22Rv1 (cell line): ENCODE data around the gene PALD1.

ENCODE experiments used
- CTCF ChIP-seq: fragments of 450-650 bp; IDR thresholded peaks from 2 replicates; pipeline ENCODE4 v1.5.1; 2017; ENCODE audit warnings: mild to moderate bottlenecking
- ZFX ChIP-seq: fragments of 450-650 bp; IDR thresholded peaks from 2 replicates; pipeline ENCODE4 v1.6.1; 2017; ENCODE audit warnings: antibody characterized with exemption, borderline replicate concordance

GRCh38 chr10:70459774-70460490, 18.6 kb upstream of the PALD1 start:
- TF ChIP-seq CTCF (no peak), ZFX (no peak)
